Liver (tissue), 3 donors: ENCODE measurements around the gene AP1M1.

Experiments
- CTCF ChIP-seq: fragments of 150-350 bp; IDR thresholded peaks from 2 replicates; pipeline ENCODE4 v1.5.1; 2017; ENCODE audit warnings: improper control_type of control experiment, low read depth, low read length; ENCODE audit not compliant: missing input control
- GABPA ChIP-seq, 2 donors: IDR thresholded peaks in 1 of 2; conservative IDR thresholded peaks in 1 of 2; 2 replicates each; pipeline ENCODE4 v1.6.1; 2016; ENCODE audit warnings: antibody characterized with exemption in 2 of 2, mild to moderate bottlenecking in 1 of 2, moderate library complexity in 1 of 2
- HNF4G ChIP-seq: IDR thresholded peaks from 2 replicates; pipeline ENCODE4 v1.6.1; 2016; ENCODE audit warnings: antibody characterized with exemption
- MAX ChIP-seq: IDR thresholded peaks from 2 replicates; pipeline ENCODE4 v1.6.1; 2016; ENCODE audit warnings: antibody characterized with exemption
- REST ChIP-seq: IDR thresholded peaks from 2 replicates; pipeline ENCODE4 v1.6.1; 2016; ENCODE audit warnings: antibody characterized with exemption, mild to moderate bottlenecking
- donor health status: healthy.
- donor health status: healthy.

GRCh38 chr19:16295057-16295456 is 97.3 kb downstream of the AP1M1 start:
- TF ChIP-seq CTCF (no peak), GABPA (IDR thresholded peaks at IDR 0.05 in 1 of 2, conservative IDR thresholded peaks at IDR 0.05 in 1 of 2) (no peak), MAX (no peak), HNF4G (no peak), REST (no peak)
